NCI-H774 (cell line): ENCODE results near the gene NPIPB2.
A peak's percentile ranks its signal among the peaks of the same experiment; 100 is the strongest.
"Not testable (repeated sequence)": the region's sequence is repeated elsewhere in the genome, so short reads cannot be mapped to it uniquely, and the experiment has no call there.

Source experiments
- DNase-seq: peaks from one replicate; lab custom pipeline; 2025; lab: John Stamatoyannopoulos, UW

Gene NPIPB2

DNA sequence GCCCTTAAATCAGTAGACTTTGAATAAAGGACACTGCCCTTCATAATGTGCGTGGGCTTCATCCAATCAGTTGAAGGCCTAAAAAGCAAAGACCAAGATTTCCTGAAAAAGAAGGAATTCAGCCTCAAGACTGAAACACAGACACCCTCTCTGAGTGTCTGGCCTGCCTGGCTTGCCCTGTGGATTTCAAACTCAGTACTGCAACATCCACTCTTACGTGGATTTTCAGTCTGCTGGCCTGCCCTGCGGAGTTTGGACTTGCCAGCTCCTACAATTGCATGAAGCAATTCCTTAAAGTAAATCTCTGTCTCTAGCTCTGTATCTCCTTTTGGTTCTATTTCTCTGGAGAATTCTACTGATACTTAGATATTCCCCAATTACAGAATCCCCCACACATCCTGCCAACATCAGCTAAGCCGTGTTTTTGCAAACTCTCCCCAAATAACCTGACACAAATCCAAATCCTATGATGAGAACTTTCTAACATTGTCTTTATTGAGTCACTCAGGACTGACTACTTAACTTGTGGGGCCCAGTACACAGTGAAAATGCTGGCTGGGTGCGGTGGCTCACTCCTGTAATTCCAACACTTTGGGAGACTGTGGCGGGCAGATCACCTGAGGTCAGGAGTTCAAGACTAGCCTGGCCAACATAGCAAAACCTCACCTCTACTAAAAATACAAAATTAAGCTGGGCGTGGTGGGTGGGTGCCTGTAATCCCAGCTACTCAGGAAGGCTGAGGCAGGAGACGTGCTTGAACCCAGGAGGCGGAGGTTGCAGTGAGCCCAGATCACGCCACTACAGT lies 15.9 kb upstream of the NPIPB2 start:
- DNase-seq: no peak

DNA sequence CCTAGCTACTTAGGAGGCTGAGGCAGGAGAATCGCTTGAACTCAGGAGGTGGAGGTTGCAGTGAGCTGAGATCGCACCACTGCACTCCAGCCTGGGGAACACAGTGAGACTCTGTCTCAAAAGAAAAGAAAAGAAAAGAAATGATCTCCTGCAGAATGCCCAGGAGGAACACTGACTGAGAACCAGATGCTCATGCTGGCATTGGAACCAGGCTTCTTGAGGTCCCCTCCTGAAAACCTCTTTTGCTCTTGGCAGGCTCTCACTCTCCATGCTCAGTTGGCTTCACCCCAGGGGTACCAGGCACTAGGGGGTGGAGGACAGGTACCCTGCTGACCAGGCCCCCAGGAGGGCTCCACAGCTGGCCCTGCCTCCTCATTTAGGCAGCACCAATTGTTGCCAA lies 14.7 kb upstream of the NPIPB2 start:
- DNase-seq: no peak

DNA sequence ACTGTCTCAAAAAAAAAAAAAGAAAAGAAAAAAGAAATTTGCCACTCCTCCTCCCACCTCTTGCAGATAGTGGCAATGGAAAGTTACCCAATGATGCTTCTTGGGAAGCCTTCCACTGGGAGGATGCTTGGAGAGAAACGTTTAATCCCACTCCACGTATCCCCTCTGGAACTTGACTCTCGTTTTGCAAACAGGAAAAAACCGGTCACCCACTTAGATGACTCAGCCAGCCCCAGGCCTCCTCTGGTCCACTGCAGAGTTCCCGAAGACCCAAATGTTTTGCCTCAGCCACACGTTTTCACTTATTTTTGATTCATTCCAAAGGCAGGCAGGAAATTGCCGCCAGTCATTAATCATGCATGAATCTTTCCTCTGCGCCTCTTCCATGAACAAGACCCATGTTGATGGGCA lies 13.9 kb upstream of the NPIPB2 start:
- no peak for DNase-seq

DNA sequence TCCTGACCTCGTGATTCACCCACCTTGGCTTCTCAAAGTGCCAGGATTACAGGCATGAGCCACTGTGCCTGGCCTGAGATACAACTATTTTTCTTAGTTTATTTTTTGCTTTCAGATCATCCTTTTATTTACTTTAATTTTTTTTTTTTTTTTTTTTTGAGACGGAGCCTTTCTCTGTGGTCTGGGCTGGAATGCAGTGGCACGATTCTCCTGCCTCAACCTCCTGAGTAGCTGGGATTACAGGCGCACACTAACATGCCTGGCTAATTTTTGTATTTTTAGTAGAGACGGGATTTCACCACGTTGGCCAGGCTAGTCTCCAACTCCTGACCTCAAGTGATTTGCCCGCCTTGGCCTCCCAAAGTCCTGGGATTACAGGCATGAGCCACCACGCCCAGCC lies 11.7 kb upstream of the NPIPB2 start:
- not testable (repeated sequence) for DNase-seq

DNA sequence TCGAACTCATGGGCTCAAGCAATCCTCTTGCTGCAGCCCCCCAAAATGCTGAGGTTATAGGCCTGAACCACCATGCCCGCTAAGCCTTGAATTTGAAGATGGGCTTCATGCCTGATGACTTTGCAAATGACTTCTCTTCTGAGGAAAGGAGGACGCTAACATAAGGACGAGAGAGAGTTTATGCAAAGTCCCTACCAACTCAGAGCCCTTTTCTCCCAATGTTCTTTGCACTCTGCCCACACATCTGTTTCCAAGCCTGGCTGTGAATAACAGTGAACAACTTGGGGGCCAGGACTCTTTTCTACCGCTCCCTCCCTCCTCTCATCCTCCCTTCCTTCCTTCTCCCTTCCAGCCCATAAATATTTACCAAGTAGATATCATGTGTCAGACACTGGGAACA lies 8.5 kb upstream of the NPIPB2 start:
- no peak for DNase-seq

- peak; percentile 3 for DNase-seq
Measured at GRCh38 chr16:11949527-11949926, 7.7 kb upstream of the NPIPB2 start.

DNA sequence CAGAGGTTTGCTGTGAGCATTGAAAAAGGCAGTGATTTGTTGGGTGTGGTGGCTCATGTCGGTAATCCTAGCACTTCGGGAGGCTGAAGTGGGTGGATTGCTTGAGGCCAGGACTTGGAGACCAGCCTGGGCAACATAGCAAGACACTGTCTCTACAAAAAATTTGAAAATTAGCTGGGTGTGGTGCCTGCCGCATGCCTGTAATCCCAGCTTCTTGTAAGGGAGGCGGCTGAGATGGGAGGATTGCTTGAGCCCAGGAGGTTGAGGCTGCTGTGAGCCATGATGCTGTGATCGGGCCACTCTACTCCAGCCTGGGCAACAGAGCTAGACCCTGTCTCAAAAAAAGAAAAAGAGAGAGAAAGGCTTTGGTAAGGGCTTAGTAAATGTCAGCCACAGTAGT lies 7.0 kb upstream of the NPIPB2 start:
- DNase-seq: no peak

DNA sequence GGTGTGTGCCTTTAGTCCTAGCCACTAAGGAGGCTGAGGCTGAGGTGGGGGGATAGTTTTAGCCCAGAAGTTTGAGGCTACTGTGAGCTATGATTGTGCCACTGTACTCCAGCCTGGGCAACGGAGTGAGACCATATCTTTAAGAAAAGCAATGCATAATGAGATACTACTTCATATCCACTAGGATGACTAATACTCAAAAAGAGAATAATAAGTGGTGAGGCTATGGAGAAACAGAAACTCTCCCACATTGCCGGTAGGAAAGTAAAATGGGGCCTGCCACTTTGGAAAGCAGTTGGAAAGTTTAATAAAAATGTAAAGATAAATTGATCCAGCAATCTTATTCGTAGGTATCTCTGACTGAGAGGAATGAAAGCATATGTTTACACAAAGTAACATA lies 4.6 kb upstream of the NPIPB2 start:
- no peak for DNase-seq

DNA sequence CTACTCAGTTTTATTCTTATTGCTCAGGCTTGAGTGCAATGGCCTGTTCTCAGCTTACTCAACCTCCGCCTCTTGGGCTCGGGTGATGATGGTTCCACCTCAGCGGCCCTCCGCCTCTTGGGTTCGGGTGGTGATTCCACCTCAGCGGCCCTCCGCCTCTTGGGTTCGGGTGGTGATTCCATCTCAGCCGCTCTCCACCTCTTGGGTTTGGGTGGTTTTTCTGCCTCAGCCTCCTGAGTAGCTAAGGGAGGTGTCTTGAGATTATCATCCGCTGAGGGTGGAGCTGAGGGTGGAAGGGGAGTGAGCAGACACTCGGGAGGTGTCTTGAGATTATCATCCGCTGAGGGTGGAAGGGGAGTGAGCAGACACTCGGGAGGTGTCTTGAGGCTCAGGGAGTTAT lies 14.5 kb downstream of the NPIPB2 start:
- not testable (repeated sequence) for DNase-seq

- DNase-seq: not testable (repeated sequence)
Measured at GRCh38 chr16:11924046-11924445, 17.8 kb downstream of the NPIPB2 start.

DNA sequence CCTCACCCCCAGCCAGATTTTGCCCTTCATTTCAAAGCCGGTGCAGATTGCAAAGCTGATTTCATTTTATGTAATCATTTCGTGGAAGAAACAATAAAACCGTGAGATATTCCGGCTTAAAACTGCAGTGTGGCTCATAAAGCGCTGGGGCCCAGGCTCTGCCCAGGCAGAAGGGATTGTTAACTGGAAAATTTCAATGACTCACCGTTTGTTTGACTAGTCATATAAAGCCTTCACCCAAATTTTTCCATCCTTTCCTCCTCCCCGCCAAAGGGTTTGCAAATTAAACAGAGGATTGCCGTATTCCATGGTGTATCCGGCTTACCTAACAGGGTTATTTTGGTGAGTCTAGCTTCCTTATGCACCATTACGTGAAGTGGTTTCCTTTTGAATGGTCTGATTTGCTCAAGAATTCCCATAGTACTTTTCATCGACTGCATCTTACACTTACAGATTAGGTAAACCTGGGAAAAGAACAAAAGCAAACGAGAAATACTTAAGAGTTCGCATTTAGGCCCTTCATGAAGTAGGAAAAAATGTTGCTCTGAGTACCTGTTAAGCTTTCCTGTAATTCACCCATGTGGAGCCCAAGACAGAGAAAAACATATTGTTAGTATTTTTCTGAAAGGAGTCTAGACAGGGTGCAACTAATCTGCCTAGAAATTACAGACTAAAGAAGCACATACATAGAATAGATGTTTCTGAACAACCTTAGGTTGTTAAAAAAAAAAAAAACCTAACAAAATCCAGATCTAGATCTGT lies 25.1 kb downstream of the NPIPB2 start:
- DNase-seq: peak; percentile 59

- peak; percentile 98 for DNase-seq
Measured at GRCh38 chr16:11915644-11916523, 26.0 kb downstream of the NPIPB2 start, which contains the start of gene GSPT1. TSS of gene GSPT1 (minus strand) at chr16:11915956. CDS start at chr16:11915720, 236 bp downstream.

DNA sequence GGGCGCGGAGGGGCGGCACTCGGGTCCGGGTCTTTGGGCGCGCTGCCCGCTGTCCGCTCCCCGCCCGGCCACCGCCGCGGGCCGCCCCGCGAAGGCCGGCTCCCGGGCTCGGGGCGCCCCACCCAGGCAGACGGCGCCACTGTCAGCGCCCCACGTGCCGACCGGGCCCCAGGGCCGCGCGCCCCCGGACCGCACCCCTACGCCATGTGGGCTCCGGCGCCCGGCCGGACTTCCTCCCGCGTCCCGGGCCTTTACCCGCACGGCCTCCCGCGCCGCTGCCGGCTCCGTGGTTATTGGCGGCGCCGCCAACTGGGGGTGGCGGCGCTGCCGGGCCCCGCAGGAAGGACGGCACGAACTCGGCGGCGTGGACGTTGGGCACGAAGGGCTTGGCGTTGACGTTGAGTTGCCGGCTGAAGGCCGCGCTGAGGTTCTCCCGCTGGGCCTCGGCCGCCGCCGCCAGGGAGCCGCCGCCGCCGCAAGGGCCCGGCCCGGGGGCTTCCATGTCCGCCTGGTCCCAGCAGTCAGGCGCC lies 26.7 kb downstream of the NPIPB2 start:
- DNase-seq: no peak

DNA sequence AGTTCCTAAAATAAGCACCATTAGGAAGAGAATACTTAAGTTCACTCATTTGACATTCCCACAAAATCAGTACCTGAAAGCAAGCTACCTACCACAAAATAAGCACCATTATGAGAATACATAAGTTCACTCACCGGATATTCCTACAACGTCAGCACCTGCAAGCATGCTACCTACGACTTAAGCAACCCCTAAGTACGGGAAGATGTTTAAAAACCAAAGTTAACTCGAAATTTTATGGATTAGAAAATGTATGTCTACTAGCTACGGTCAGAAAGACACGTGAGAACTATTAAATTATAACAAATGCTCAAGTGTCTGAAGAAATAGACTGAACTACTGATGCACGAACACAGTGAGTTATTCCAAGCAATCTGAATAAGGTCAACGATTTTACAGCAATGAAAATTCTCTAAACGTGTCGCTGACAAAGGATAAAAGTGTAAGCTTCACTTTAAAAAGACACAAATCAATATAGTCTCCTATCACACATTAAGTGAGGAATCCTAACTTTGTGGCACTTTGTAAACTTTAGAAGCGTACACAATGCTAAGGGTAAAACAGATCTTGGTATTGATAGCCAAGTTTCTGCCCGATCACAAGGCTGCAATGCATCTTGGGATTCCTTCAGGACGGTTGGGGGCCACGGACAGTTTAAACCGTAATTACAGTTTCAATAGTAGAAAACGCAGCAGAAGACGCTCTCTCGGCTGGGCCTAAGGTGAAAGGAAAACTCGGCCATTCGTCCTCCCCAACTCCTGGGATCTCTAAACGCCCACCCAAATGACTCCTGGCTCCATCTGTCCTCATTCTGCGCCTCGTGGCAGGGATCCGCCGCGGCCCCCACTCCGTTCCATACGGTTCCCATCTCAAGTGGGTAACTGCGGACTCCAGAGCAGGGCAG lies 27.4 kb downstream of the NPIPB2 start:
- no peak for DNase-seq

- DNase-seq: no peak
Measured at GRCh38 chr16:11913425-11914079, 28.3 kb downstream of the NPIPB2 start.

DNA sequence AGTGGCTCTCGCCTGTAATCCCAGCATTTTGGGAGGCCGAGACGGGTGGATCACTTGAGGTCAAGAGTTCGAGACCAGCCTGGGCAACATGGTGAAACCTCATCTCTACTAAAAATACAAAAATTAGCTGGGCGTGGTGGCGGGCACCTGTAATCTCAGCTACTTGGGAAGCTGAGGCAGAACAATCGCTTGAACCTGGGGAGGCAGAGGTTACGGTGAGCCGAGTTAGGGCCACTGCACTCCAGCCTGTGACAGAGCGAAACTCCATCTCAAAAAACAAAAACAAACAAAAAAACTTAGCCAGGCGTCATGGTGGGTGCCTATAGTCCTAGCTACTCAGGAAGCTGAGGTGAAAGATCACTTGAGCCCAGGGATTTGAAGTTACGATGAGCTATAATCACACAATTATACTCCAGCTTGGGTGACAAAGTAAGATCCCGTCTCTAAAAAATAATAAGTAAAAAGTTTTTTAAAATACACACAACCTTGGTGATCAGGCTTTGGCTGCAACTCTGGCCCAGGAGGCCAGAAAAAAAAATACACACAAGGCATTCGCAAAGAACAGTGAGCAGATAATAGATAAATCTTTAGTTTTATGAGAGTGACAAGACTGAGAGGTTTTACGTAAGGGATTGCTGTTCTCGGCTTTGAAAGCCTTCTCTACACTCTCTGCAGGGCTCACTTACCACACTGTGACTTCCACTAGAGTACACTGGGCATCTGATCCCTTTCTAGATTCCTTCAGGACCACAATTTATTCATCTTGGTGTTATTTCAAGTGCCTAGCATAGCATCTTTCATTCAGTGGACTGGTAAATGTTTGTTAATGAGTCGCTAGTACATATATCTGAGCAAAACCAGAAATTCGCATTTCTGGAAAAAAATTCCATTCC lies 31.9 kb downstream of the NPIPB2 start:
- no peak for DNase-seq

DNA sequence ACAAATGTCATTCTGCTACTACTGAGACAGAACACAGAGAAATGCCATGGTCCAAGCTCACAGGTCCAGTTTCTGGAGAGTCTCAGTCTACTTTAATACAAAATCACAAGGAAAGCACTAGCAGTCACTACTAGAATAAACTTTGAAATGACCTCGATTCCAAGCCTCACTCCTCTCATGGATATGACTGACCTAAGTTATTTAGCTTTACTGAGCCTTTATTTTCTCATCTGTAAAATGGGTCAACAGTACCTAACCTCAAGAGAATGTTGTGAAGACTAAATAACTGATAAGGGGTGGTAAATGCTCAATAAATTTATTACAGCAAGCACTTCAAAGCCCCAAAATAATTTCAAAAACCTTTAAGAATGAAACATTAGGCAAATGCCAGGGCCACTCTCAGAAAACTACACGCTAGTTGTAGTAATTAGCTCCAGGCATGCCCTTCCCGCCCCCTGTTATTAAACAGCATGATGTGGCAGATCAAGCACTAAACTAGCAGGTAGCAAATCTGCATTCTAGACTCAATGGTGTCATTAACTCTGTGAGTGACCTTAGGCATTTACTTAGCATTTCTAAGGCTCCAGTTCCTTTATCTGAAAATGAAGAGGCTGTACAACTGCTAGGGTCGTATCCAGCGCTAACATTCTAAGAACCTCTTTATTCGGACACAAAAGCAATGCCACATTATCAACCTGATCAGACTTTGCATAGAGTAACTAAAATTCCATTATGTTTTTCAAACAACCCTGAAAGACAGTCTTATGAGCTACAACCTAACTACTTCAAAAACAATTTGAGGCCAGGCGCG lies 34.5 kb downstream of the NPIPB2 start:
- DNase-seq: no peak

DNA sequence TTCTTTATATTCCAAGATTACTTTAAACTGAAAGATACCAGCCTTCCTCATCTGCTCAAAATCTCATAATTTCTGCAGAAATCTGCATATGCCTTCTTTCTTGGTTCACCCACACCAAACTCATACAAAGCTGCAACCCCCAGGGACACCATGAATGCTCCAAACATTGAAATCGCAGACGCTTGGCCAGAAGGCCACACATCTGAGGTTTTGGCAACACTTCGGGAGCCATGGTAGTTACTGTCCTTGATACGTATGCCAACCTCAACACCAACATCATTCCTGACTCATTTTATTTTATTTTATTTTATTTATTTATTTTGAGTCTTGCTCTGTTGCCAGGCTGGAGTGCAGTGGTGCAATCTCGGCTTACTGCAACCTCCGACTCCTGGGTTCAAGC lies 37.9 kb downstream of the NPIPB2 start:
- DNase-seq: no peak

GRCh38 chr16:11901091-11901490 lies 40.8 kb downstream of the NPIPB2 start:
- no peak for DNase-seq
